DMS79 (cell line): ENCODE data around the gene VPS13A.
"Not testable (repeated sequence)": the region's sequence is repeated elsewhere in the genome, so short reads cannot be mapped to it uniquely, and the experiment has no call there.

Experiments used
- DNase-seq: peaks from one replicate; lab custom pipeline; 2025; lab: John Stamatoyannopoulos, UW

VPS13A gene

DNA sequence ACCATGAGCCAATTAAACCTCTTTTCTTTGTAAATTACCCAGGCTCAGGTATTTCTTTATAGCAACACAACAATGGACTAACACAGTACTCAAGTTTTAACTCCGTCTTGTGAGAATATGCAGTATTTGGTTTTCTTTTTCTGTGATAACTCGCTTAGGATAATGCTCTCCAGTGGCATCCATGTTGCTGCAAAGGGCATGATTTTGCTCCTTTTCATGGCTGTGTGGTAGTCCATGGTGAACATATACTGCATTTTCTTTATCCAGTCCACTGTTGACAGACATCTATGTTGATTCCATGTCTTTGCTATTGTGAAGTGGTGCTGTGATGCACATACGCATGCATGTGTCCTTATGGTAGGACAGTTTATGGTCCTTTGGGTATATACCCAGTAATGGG lies 10.9 kb downstream of the VPS13A start:
- no peak for DNase-seq

DNA sequence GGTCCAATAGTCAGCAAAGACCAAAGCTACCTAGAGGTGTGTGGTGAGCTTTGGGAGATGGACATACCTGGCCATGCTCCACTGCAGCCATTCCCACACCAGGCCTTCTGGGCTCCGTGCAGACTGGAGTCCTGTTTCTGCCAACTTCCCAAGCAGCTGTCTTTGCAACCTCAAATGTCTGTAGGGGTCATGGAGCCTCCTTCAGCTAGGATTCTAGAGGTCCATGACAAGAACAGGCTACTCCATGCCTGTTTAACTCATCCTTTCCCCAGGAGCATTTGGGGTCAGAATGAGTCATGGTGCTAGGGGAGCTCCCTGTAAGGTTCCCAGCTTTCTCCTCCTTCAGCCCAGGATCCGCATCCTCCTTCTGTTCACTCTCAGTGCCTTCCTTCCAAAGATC lies 17.1 kb downstream of the VPS13A start:
- DNase-seq = no peak

DNA sequence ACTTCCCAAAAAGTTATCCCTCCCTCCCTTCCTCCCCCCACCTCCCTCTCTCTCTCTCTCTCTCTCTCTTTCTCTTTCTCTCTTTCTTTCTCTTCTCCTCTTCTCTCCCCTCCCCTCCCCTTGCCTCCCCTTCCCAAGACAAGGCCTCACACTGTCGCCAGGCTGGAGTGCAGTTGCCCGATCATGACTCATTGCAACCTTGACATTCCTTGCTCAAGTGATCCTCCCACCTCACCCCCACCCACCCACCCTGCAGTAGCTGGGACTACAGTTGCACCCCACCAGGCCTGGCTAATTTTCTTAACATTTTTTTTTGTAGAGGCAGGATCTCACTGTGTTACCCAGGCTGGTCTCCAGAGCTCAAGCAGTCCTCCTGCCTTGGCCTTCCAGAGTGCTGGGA lies 32.8 kb downstream of the VPS13A start:
- DNase-seq = no peak

DNA sequence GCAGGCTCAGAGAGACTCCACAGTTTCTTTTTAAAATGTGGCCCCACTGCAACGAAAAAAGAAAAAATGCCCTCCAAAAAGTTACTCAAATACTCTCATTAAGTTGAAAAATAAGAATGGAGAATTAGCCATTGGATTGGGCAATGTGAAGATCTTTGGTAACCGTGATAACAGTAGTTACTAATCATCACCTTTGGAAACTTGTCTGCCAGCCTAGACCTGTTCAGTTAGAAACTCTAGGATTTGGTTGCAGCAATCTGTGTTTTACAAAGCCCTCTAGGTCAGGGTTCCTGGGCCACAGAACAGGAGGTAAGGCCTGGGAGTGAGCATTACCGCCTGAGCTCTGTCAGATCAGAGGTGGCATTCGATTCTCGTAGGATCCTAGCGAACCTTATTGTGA lies 34.2 kb downstream of the VPS13A start:
- no peak for DNase-seq

DNA sequence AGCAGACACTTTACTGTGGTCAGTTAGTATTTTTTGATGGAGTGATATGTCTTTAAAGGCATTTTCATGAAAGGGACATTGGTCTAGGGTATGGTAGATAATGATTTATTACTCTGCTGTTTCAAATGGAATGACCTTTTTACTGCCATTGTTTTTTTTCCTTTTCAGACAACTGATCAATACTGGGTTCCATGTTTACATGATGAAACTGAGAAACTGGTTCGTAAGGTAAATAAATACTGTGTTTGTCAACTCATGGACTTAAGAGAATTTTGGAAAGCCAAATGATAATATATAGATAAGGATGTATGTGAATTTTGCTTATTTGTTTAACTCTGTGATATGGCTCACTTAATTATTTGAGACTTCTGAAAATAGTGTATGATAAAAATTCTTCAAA lies 35.5 kb downstream of the VPS13A start:
- DNase-seq = no peak

DNA sequence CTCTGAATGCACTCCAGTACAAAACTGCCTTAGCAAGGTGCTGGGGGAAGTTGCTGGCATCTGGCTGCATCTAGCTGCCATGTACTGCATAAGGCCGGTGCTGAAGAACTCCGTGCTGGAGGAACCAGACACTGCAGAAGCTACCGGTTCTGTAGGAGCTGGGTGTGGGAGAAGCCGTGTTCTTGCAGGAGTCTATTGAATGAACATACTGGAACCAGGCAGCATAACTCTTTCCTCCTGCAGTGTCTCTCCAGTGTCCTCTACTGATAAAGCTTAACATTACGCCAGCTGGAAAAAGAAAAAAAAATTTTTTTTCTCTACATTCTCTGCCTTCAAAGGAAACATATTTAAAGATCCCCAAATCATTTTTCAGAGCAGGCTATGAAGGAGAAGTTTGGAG lies 38.5 kb downstream of the VPS13A start:
- no peak for DNase-seq

DNA sequence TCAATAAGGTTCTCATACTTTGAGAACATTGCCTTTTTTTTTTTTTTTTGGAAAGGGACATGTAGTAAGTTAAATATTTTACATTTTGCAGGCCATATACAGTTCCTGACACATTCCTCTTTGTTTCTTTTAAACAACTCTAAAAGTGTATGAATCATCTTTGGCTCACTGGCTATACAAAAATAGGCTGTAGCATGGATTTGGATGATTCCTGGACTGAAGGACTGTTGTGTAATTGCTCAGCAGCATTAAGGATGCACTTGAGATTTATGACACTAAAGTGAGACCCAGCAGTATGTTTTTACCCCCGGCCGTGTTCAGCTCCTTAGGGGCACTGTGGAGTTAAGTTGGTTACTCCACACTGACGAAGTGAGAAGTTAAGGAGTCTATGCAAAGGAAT lies 41.3 kb downstream of the VPS13A start:
- no peak for DNase-seq

DNA sequence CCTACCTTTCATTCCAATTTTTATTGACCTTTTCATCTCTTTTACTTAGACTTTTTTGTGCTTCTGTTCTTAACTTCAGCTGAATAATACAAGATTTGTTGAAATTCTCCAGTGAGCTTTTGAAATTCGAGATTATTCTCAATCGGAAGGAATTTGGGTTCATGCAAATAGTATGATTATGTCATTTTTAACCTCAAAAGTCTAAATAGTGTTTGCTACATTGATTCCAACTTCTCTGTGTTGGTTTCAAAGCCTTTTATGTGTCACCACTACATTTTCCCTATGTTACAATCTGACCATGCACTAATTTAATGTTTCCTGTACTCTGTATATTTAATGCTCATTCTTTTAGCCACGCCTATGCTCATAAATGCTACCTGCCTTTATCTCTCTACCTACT lies 44.1 kb downstream of the VPS13A start:
- DNase-seq = no peak

DNA sequence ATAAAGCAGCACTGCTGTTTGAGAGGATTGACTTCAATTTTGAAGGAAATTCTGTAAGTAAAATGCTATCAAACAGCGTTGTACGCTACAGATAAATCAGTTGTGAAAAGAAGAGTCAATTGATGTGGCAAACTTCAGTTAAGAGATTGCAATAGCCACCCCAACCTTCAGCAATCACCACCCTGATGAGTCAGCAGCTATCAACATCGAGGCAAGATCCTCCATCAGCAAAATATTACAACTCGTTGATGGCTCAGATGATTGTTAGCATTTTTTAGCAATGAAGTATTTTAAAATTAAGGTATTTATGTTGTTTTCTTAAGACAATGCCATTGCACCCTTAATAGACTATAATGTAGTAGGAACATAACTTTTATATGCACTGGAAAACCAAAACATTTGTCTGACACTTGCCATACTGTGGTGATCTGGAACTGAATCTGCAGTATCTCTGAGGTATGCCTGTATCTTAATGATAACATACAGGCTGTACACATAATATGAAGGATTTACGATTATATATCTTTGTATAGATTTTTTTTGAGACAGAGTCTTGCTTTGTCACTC lies 47.5 kb downstream of the VPS13A start:
- DNase-seq = no peak

DNA sequence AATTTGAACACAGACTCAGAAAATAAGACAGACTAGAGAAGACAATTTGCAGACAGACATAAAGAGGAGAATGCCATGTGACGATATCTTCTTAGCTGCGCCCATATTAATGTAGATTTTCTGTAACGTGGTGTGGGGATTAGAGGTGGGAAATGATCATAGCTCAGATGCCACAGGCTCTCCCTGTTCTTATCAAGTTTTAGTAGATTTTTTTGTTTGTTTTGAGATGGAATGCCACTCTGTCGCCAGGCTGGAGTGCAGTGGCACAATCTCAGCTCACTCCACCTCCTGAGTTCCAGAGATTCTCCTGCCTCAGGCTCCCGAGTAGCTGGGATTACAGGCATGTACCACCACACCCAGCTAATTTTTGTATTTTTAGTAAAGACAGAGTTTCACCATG lies 59.4 kb downstream of the VPS13A start:
- DNase-seq = no peak

DNA sequence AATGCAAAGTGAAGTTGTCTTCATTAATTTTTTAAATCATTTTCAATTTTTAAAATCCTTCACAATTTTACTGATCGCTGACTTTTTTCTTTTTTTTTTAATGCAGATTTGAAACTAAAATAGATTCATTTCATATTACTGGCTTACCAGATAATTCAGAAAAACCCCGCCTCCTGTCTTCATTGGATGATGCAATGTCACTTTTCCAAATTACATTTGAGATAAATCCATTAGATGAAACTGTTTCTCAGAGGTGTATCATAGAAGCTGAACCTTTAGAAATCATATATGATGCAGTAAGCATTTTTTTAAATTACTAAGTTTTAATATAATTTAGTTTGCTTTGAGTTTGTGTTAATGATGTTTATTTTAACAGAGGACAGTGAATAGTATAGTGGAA lies 60.6 kb downstream of the VPS13A start:
- no peak for DNase-seq

DNA sequence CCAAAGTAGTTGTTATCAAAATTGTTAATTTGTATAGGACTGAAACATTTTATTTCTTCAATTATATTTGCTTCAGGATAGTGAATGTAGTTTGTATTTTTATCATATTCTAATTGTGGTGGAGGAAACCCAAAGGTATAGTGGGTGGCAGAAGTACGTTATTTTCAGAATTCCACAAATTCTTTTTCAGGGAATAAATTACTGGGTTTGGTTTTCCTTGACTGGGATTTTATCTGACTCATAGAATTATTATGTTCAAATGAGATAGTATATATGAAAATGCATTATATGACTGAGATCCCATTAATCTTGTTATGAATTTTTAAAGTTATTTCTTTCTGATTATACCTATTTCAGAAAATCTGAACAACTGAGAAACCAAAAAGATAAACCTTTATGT lies 73.7 kb downstream of the VPS13A start:
- DNase-seq = no peak

DNA sequence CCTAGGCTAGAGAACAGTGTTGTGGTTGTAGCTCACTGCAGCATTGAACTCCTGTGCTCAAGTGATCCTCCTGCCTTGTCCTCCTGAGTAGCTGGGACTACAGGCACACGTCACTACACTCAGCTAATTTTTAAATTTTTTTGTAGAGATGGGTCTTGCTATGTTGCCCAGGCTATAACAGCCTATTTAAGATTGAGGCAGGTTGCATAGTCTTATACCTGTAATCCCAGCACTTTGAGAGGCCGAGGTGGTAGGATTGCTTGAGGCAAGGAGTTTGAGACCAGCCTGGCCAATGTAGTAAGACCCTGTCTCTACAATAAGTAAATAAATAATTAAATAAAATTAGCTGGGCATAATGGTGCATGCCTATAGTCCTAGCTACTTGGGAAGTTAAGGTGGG lies 79.9 kb downstream of the VPS13A start:
- no peak for DNase-seq

DNA sequence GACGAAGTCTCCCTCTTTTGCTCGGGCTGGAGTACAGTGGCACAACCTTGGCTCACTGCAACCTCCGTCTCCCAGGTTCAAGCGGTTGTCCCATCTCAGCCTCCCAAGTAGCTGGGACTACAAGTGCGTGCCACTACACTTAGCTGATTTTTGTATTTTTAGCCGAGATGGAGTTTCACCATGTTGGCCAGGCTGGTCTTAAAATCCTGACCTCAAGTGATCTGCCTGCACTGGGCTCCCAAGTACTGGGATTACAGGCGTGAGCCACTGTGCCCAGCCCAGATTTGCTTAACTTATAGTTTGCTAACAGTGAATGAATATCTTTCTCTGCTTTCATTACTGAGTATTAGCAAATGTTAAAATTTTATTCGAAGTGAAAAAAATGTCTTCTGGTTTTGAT lies 84.3 kb downstream of the VPS13A start:
- DNase-seq = no peak

DNA sequence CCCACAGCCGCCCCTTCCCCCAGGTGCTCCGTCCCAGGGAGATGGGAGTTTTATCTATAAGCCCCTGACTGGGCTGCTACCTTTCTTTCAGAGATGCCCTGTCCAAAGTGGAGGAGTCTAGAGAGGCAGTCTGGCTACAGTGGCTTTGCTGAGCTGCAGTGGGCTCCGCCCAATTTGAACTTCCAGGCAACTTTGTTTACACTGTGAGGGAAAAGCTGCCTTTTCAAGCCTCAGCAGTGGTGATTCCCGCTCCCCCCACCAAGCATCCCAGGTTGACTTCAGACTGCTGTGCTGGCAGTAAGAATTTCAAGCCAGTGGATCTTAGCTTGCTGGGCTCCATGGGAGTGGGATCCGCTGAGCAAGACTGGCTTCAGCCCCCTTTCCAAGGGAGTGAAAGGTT lies 90.4 kb downstream of the VPS13A start:
- DNase-seq = not testable (repeated sequence)

DNA sequence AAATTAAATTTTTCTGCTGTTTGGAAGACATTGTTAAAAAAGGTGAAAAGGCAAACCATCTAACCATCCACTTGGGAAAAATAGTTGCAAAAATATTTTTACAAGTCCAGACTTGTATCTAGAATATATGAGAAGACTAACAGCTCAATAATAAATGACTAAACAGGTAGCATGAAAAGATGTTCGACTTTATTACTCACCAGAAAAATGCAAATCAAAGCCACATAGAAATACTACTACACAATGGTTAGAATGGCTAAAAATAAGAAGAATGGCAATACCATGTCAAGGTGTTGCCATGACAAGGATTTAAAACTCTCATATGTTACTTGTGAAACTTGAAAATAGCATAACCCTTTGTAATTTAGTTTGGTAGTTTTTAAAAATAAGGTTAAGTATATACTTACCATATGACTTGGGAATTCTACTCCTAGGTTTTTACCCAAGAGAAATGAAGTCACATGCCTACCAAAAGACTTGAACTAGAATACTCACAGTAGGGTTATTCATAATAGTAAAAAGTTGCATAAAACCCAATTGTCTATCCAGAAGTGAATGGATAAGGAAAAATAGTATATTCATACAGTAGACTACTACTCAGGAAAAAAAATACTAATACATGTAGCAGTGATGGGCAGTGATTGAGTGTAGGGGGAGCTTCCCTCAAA lies 93.8 kb downstream of the VPS13A start:
- no peak for DNase-seq

DNA sequence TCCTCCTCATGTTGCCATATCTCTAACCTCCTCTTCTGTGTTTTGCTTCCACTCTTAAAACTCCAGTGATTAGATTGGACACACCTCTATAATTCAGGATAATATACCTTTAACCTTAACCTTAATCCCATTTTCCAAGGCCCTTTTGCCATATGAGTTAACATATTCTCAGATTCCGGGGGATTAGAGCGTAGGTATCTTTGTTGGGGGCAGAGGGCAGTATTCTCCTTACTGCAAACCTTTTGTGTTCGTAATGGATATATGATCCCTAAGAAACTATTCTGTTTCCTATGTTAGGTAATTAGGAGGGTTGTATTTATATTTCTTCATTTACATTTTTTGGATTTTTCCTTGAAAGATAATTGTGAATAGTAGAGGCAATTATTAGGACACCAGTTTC lies 99.5 kb downstream of the VPS13A start:
- DNase-seq = no peak

DNA sequence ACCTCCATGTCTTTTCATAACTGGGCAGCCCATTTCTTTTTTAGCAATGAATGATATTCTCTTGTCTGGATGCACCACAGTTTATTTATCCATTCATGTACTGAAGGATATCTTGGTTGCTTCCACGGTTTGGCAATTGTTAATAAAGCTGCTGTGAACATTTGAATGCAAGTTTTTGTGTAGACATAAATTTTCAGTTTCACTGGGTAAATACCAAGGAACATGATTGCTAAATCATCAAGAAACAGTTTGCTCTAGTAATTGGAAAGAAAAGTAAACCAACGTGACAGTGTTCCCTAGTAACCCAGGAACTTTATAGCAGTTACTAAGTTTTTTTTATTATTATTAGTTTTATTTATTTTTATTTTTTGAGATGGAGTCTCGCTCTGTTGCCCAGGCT lies 100.4 kb downstream of the VPS13A start:
- DNase-seq = no peak

DNA sequence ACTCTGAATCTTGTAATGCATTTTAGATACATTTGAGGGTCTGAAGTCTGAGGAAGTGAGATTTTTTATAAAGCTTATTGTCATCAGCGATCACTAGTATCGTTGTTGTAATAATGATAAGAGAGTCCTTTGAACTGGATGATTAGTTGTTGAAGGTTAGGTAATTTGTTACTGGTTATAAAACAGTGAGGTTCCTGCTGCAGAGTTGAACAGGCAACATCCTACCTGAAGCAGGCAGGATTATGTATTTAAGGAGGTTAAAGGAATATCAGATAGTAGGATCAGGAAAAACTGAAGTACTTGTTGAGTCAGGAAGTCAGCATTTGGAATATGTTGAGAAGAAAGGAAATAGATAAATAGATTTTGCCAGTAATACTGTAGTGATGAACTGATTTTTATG lies 106.7 kb downstream of the VPS13A start:
- DNase-seq = no peak

DNA sequence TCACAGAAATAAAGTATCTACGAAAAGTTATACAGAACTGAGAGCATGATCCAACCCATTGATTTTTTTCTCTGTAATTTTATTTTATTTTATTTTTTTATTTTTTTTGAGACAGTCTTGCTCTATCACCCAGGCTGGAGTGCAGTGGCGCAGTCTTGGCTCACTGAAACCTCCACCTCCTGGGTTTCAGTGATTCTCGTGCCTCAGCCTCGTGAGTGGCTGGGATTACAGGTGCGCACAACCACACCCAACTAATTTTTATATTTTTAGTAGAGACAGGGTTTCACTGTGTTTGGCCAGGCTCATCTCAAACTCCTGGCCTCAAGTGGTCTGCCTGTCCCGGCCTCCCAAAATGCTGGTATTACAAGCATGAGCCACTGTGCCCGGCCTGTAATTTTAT lies 107.3 kb downstream of the VPS13A start:
- no peak for DNase-seq

DNA sequence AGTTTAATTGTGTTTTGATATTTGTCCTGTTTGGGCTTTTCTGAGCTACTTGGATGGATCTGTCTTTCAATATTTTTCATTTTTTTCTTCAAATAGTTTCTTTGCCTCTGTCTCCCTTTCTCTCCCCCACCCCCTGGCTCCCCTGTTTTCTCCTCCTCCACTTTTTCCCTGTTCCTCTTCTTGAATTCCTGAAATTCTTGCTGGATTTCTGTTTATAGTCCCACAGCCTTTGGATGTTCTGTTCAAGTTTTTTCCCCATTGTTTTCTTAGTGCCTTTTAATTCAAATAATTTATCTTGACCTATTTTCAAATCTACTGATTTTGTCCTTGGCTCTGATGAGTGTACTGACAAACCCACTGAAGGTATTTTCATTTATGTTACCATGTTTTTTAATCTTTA lies 113.0 kb downstream of the VPS13A start:
- no peak for DNase-seq

DNA sequence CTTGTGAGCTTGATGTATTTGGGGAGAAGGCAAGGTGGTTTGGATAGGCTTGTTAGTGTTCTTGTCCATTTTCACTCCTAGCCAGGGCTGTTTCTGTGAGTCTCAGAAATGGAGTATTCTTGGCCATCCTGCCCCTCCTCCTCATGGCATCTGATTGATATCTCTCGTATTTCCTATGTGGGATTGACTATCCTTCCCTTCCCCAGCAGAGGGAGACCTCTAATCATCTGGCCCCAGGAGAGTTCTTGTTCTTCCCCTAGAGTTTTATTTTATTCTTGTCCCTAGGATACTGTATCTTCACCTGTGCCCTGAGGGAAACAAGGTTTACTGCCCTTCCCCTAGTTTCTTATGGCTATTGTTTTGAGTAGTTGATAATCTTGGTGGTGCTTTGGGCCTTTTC lies 114.4 kb downstream of the VPS13A start:
- DNase-seq = no peak

DNA sequence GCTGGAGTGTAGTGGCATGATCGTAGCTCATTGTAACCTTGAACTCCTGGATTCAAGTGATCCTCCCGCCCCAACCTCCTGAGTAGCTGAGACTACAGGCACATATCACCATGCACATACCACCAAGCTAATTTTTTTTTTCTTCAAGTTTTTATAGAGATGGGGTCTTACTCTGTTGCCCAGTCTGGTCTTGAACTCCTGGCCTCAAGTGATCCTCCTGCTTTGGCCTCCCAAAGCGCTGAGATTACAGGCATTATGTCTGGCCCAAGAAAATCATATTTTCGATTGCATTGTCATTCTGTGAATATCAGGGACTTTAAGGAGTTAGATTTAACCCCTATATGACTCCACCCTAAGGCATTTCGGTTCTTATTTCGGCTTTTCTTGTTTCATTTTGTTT lies 116.6 kb downstream of the VPS13A start:
- DNase-seq = no peak

DNA sequence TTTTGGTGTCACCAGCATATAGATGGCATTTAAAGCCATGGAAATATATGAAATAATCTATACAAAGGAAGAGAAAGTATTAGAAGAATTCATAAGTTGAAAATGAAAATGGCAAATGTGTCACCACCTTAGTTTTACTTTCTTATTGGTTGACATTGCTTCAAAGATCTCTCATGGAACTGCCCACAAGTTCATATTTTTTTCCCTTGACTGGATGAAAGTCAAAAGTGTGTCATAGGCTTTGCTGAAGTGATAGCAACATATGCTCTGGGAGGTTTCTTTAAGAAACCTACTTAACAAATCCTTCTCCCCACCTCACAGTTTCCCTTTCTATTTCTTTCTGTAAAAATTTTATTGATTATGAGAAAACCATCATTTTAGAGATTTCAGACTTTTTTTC lies 127.2 kb downstream of the VPS13A start:
- DNase-seq = no peak
